T-helper 22 cell (primary cell): ENCODE data around the gene LGALS3BP.
"Not testable (repeated sequence)": the region's sequence is repeated elsewhere in the genome, so short reads cannot be mapped to it uniquely, and the experiment has no call there.

Experiments
- DNase-seq: peaks from one replicate; pipeline ENCODE4 v3.0.0-alpha.2; 2020; ENCODE audit warnings: low read depth

Gene LGALS3BP, protein sequence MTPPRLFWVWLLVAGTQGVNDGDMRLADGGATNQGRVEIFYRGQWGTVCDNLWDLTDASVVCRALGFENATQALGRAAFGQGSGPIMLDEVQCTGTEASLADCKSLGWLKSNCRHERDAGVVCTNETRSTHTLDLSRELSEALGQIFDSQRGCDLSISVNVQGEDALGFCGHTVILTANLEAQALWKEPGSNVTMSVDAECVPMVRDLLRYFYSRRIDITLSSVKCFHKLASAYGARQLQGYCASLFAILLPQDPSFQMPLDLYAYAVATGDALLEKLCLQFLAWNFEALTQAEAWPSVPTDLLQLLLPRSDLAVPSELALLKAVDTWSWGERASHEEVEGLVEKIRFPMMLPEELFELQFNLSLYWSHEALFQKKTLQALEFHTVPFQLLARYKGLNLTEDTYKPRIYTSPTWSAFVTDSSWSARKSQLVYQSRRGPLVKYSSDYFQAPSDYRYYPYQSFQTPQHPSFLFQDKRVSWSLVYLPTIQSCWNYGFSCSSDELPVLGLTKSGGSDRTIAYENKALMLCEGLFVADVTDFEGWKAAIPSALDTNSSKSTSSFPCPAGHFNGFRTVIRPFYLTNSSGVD

GRCh38 chr17:78979780-78980623 is at the start of gene LGALS3BP:
Gene LGALS3BP, minus strand, starts transcription at chr17:78979923. Its CDS starts 2,732 bp downstream, at chr17:78977191.
- DNase-seq = no peak

GRCh38 chr17:79028496-79029326 is 49.0 kb upstream of the LGALS3BP start:
- DNase-seq = no peak

GRCh38 chr17:79027925-79028491 is 48.3 kb upstream of the LGALS3BP start:
- no peak for DNase-seq

- no peak for DNase-seq
These were observed 47.7 kb upstream of the LGALS3BP start for GRCh38 chr17:79027274-79027924.

DNA sequence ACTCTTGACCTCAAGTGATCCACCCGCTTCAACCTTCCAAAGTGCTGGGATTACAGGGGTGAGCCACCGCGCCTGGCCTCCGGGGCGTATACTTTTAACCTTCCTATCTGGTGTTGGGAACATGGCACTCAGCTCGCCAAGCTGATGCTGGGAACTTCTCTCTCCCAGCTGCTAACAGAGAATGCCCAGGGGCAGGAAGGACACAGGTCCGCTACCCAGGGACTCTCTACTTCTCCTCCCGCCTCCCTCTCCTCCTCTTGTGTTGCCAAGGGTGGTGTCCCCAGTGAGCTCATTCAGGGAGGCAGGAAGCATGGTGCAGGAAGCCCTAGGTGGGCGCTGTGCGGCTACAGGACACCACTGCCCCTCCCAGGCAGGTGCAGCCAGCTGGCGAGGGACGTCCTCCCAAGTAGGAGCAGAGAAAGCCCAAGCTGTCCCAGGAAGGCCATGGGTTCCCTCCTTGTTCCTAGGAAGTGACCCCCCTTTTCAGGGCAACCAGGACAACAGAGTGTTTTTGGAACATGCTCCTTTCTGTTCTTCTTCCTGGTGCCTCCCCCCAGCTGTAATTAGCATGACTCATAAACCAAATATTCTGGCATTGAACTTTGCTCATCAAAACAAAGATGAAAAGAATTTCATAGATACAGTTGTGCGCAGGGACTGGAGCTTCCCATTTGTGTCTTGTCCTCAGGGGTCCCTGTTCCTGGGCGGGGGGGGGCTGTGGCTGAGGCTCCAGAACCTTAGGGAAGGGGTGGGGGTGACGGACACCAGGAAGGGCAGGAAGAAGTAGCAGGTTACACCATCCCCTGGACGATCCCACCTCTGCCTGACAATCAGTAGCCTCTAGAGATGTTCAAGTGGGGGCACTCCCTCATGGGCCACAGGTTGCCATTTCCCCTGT is 46.9 kb upstream of the LGALS3BP start:
- DNase-seq = no peak

- DNase-seq = no peak
These were observed 45.4 kb upstream of the LGALS3BP start for GRCh38 chr17:79024901-79025737.

- no peak for DNase-seq
These were observed 44.4 kb upstream of the LGALS3BP start, which contains the start of gene C1QTNF1 for GRCh38 chr17:79023886-79024771. Gene C1QTNF1, plus strand, starts transcription at chr17:79024169. Its CDS starts 19,800 bp downstream, at chr17:79043969.

GRCh38 chr17:79023180-79023705 is 43.5 kb upstream of the LGALS3BP start:
- no peak for DNase-seq

DNA sequence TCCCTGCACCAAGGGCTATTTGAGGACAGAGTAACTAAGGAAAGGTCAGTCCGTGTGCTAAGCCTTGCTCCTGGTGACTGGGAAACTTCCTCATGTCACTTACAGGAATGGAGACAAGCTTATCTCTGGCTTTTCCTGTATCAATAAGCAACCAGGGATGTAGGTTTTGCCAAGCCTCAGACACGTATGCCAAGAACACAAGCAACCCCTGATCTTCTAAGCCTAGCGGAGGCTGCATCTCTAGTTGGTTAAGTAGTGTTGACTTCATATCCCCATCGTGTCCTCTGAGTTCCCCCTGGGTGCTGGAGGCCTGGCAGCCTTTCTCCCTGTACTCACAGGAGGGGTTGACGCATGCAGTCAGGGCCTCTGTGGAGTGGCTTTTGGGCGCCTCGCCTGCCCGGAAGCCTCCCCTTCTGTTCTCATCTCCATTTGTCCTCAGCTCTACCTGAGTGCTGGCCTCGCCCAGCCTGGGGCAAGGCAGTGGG is 42.8 kb upstream of the LGALS3BP start:
- no peak for DNase-seq

DNA sequence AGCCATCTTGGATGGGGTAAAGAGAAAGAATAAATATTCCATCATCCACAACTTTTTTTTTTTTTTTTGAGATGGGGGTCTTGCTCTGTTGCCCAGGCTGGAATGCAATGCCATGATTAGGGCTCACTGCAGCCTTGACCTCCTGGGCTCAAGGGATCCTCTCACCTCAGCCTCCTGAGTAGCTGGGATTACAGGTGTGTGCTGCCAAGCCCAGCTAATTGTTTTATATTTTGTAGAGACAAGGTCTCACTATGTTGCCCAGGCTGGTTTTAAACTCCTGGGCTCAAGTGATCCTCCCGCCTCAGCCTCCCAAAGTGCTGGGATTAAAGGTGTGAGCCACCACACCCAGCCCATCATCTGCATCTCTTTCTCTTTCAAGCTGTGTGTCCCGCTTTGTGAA is 42.2 kb upstream of the LGALS3BP start:
- DNase-seq = not testable (repeated sequence)

- no peak for DNase-seq
These were observed 41.0 kb upstream of the LGALS3BP start for GRCh38 chr17:79020631-79021301.

- no peak for DNase-seq
These were observed 40.2 kb upstream of the LGALS3BP start for GRCh38 chr17:79019632-79020584.

- no peak for DNase-seq
These were observed 39.5 kb upstream of the LGALS3BP start for GRCh38 chr17:79019261-79019631.

DNA sequence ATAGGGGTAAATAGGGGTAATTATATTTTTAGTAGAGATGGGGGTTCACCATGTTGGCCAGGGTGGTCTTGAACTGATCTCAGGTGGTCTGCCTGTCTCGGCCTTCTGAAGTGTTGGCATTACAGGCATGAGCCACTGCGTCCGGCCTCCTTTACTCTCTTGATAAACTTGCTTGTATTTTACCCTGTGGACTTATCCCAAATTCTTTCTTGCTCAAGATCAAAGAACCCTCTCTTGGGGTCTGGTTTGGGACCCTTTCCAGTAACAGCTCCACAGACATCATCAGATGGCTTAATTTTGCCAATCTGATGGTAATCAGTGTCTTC is 38.6 kb upstream of the LGALS3BP start:
- no peak for DNase-seq

DNA sequence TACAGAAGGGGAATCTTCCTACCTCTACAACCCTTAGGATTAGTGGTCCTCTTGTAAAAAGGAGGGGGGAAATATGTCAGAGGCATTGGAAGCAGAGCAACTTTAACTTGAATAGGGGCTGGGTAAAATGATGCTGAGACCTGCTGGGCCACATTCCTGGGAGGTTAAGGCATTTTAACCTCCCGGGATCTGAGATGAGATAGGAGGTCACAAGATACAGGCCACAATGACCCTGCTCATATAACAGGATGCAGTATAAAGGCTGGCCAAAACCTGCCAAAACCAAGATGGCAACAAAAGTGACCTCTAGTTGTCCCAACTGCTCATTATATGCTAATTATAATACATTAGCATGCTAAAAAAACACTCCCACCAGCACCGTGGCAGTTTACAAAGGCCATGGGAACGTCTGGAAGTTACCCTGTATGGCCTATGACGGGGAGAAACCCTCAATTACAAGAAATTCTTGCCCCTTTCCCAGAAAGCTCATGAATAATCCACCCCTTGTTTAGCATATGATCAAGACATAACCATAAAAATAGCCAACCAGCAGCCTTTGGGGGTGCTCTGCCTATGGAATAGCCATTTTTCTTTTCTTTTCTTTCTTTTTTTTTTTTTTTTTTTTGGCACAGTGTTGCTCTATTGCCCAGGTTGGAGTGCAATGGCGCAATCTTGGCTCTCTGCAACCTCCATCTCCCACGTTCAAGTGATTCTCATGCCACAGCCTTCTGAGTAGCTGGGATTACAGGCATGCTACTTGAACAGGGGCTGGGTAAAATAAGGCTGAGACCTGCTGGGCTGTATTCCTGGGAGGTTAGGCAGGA is 38.0 kb upstream of the LGALS3BP start:
- no peak for DNase-seq
